HEK293T (cell line): ENCODE results near the gene OXTR.

Experiments
- CTBP1 ChIP-seq: fragments of 450-650 bp; IDR thresholded peaks from 2 replicates; pipeline ENCODE4 v1.6.1; 2016; ENCODE audit warnings: borderline replicate concordance
- ELF4 ChIP-seq: fragments of 450-650 bp; IDR thresholded peaks from 2 replicates; pipeline ENCODE4 v1.6.1; 2017; ENCODE audit warnings: antibody characterized with exemption
- FOXA1 ChIP-seq: fragments of 450-650 bp; IDR thresholded peaks from 2 replicates; pipeline ENCODE4 v1.6.1; 2016; ENCODE audit warnings: mild to moderate bottlenecking
- FOXK2 ChIP-seq: fragments of 450-650 bp; IDR thresholded peaks from 2 replicates; pipeline ENCODE4 v1.6.1; 2016; ENCODE audit warnings: mild to moderate bottlenecking
- FOXM1 ChIP-seq: fragments of 450-650 bp; IDR thresholded peaks from 2 replicates; pipeline ENCODE4 v1.6.1; 2017; ENCODE audit warnings: mild to moderate bottlenecking, borderline replicate concordance
- L3MBTL2 ChIP-seq: fragments of 450-650 bp; conservative IDR thresholded peaks from 2 replicates; pipeline ENCODE4 v1.6.1; 2016; ENCODE audit warnings: mild to moderate bottlenecking
- LEF1 ChIP-seq: fragments of 450-650 bp; IDR thresholded peaks from 2 replicates; pipeline ENCODE4 v1.6.1; 2017; ENCODE audit warnings: mild to moderate bottlenecking, borderline replicate concordance
- SP1 ChIP-seq: fragments of 450-650 bp; IDR thresholded peaks from 2 replicates; pipeline ENCODE4 v1.6.1; 2017
- SUZ12 ChIP-seq: fragments of 450-650 bp; IDR thresholded peaks from 2 replicates; pipeline ENCODE4 v1.6.1; 2016; ENCODE audit warnings: mild to moderate bottlenecking
- TARDBP ChIP-seq: fragments of 450-650 bp; IDR thresholded peaks from 2 replicates; pipeline ENCODE4 v1.6.1; 2016
- ZNF384 ChIP-seq: fragments of 450-650 bp; IDR thresholded peaks from 2 replicates; pipeline ENCODE4 v1.6.1; 2016
- TF ChIP-seq, protein P1 (sequence below): fragments of 450-650 bp; IDR thresholded peaks from 2 replicates; pipeline ENCODE4 v1.6.1; 2016

DNA sequence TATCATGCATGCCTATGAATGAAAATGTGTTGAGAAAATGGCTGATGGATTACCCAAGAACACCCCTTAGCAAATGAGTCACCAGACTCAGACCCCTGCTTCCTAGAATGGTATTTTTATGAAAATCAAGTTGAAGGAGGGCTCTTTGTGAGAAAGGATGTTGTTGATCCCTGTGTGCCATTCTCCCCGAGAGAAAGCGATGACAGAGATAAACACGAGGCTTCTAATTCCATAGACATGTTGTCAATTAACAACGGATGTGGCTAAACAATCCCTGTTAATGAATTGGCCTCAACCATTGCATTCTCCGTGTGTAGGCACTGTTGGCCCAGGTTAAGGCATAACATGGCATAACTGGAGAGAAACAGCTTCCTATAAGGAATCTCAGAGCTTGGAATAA, 5.8 kb upstream of the OXTR start:
- TF ChIP-seq, protein P1, sequence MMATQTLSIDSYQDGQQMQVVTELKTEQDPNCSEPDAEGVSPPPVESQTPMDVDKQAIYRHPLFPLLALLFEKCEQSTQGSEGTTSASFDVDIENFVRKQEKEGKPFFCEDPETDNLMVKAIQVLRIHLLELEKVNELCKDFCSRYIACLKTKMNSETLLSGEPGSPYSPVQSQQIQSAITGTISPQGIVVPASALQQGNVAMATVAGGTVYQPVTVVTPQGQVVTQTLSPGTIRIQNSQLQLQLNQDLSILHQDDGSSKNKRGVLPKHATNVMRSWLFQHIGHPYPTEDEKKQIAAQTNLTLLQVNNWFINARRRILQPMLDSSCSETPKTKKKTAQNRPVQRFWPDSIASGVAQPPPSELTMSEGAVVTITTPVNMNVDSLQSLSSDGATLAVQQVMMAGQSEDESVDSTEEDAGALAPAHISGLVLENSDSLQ, result no peak
- TF ChIP-seq SP1 (no peak), FOXM1 (no peak), ELF4 (no peak), LEF1 (no peak), FOXA1 (no peak), L3MBTL2 (no peak), FOXK2 (no peak), SUZ12 (no peak), CTBP1 (no peak), TARDBP (no peak), ZNF384 (no peak)
